Heart right ventricle (tissue), 16 donors: ENCODE data around the gene MUSTN1. TPM values are rescaled to one million over a fixed set of nuclear protein-coding genes. Genes with fewer than 3 reads are reported as not detected.

Source experiments
- ATAC-seq, 8 donors: fragments of 200-7000 bp; cut with Tn5 transposase; one replicate each; pipeline ENCODE4 v1.9.1; 2020; ENCODE audit warnings: mild to moderate bottlenecking in 8 of 8, moderate library complexity in 8 of 8, moderate number of reproducible peaks in 1 of 8
- DNase-seq, 2 donors: peaks; one replicate each; pipeline ENCODE4 v3.0.0-alpha.2; 2020
- H3K27ac ChIP-seq, 10 donors: fragments of 200-600 bp; sonication (generic) in 2 of 10; one replicate each; pipeline versions ENCODE4 v1.5.0 to v1.8.0; 2020 to 2022; ENCODE audit warnings: mild to moderate bottlenecking in 3 of 10
- H3K27me3 ChIP-seq, 7 donors: fragments of 200-600 bp; one replicate each; pipeline ENCODE4 v1.8.0; 2021 to 2022; ENCODE audit warnings: mild to moderate bottlenecking in 2 of 7
- H3K36me3 ChIP-seq, 9 donors: fragments of 200-600 bp; sonication (generic) in 1 of 9; one replicate each; pipeline versions ENCODE4 v1.5.0 to v1.8.0; 2020 to 2022; ENCODE audit warnings: mild to moderate bottlenecking in 2 of 9
- H3K4me1 ChIP-seq, 9 donors: fragments of 200-600 bp; sonication (generic) in 1 of 9; one replicate each; pipeline versions ENCODE4 v1.5.0 to v1.8.0; 2020 to 2022; ENCODE audit warnings: mild to moderate bottlenecking in 4 of 9
- H3K4me3 ChIP-seq, 10 donors: fragments of 200-600 bp; sonication (generic) in 2 of 10; one replicate each; pipeline versions ENCODE4 v1.5.0 to v1.8.0; 2020 to 2022; ENCODE audit warnings: mild to moderate bottlenecking in 7 of 10, moderate library complexity in 2 of 10
- H3K9me3 ChIP-seq, 11 donors: fragments of 200-600 bp in 10 of 11; sonication (generic) in 2 of 11; one replicate each; pipeline versions ENCODE4 v1.5.0 to v1.8.0; 2013 to 2022; ENCODE audit warnings: mild to moderate bottlenecking in 2 of 11, control low read depth in 1 of 11, moderate library complexity in 1 of 11
- CTCF ChIP-seq, 9 donors: fragments of 200-600 bp; sonication (generic) in 2 of 9; IDR thresholded peaks; one replicate each; pipeline versions ENCODE4 v1.5.0 to v1.8.0; 2021 to 2022; ENCODE audit warnings: antibody characterized with exemption in 9 of 9, mild to moderate bottlenecking in 5 of 9, moderate library complexity in 1 of 9
- WGBS, 2 donors: extraction: QIAGEN DNeasy Blood & Tissue Kit; methylation state at CpG; one replicate each; pipeline ENCODE4 v1.1.7; 2013; ENCODE audit warnings: inconsistent platforms in 1 of 2; 5-methylcytosine and 5-hydroxymethylcytosine counted together
- intact Hi-C, 10 donors: fragments of 100-400 bp; cut with DNase I; formaldehyde crosslinking; loops; one replicate each; pipeline versions ENCODE4 v1.11.1 to v1.14.2; 2022
- polyA plus RNA-seq, 2 donors: library from polyadenylated mRNA; stranded (reverse); fragments of 200-250 nt; gene quantifications; one replicate each; pipeline ENCODE4 v1.2.3, GENCODE V29; 2013
- total RNA-seq, 10 donors: library from RNA; stranded (reverse); fragmentation: NEBNext Ultra II Directional in 3 of 10; extraction: Animal tissue kit (Norgen Biotek cat#: 25700) in 3 of 10; gene quantifications; one replicate each; pipeline versions ENCODE4 v1.2.1 to v1.2.4, GENCODE V29; 2021 to 2023
- donor health status: Arrhythmogenic right ventricular cardiomyopathy.
- donor health status: ischemic (EF 13 %, LVEDD 7.1; RV severe dilation, severe dysfunction).
- donor health status: healthy with polysubstance abuse.
- donor health status: DM: no; HTN: yes; CAD: no.
- donor health status: DM: no; HTN: no; CAD: no.
- donor health status: ischemic (EF 25% LVEDD 6.9; RV normal size, moderate dysfunction).
- donor health status: ischemic (EF 25% LVEDD 5.7; RV mildly dilated, moderate dysfunction).
- donor health status: healthy.
- donor health status: DM: yes; HTN: yes; CAD: no.
- donor health status: Ischemic cardiomyopathy.
- donor health status: ischemic (EF 35%, LVEDD 5.7; RV mildly dilated, moderate dysfunction).
- donor health status: nonischemic (EF 11% LVEDD 7.7; RV severe dilation, severe dysfunction).
- donor health status: DM: yes; HTN: yes; CAD: no.
- donor health status: PGD.
- donor health status: ischemic (EF 29% LVEDD 5.4; RV normal size, mild dysfunction).
- donor health status: nonischemic (EF 23%, LVEDD 6.1; RV moderate dilation, normal function).

Gene MUSTN1
- total and polyA plus RNA-seq, 12 donors = 13.0 to 182 (median 40.4) TPM

GRCh38 chr3:52880047-52880446 lies 45.2 kb upstream of the MUSTN1 start:
- TF ChIP-seq CTCF (IDR thresholded peaks at IDR 0.05) = no peak
- 91 to 92% methylated on average over 5 of the region's 5 CpGs for WGBS, 2 donors

GRCh38 chr3:52879581-52879980 lies 44.8 kb upstream of the MUSTN1 start:
- Histone ChIP-seq H3K4me1 (peaks cover 0 to 8% (median 0%) of the 10 kb centered on the region in 9 donors), H3K27ac (no peak overlapping the region), H3K9me3 (no peaks in the 10 kb centered on the region), H3K27me3 (no peaks in the 10 kb centered on the region), H3K36me3 (peaks cover 0 to 17% (median 0%) of the 10 kb centered on the region in 9 donors), H3K4me3 (no peak overlapping the region)
- ATAC-seq = no peak
- TF ChIP-seq CTCF (IDR thresholded peaks at IDR 0.05) = no peak
- 95% methylated on average over 4 of the region's 4 CpGs for WGBS, 2 donors
- intact Hi-C loops = no loop called here
- DNase-seq = no peak

More at GRCh38 chr3:52880047-52880446, 45.2 kb upstream of the MUSTN1 start:
- no peaks in the 10 kb centered on the region for H3K9me3 ChIP-seq
- H3K27ac ChIP-seq = no peak overlapping the region
- no peak for ATAC-seq
- no peak for DNase-seq
- H3K27me3 ChIP-seq = no peaks in the 10 kb centered on the region
- peaks cover 0 to 3% (median 0%) of the 10 kb centered on the region in 9 donors for H3K4me1 ChIP-seq
- intact Hi-C loops = loop anchor here in 1 of 10 donors (10.0 kb wide), 1 partner anchor 115 kb away; no protein-coding TSS in a partner anchor
- H3K36me3 ChIP-seq = peaks cover 0 to 17% (median 0%) of the 10 kb centered on the region in 9 donors
- no peak overlapping the region for H3K4me3 ChIP-seq

- ATAC-seq = no peak
- intact Hi-C loops = no loop called here
- Histone ChIP-seq H3K27me3 (no peaks in the 10 kb centered on the region), H3K36me3 (peaks cover 0 to 17% (median 0%) of the 10 kb centered on the region in 9 donors), H3K4me3 (no peak overlapping the region), H3K27ac (no peak overlapping the region), H3K4me1 (peaks cover 0 to 12% (median 0%) of the 10 kb centered on the region in 9 donors), H3K9me3 (no peaks in the 10 kb centered on the region)
- no peak for TF ChIP-seq CTCF (IDR thresholded peaks at IDR 0.05)
- DNase-seq = no peak
- WGBS, 2 donors = 92 to 94% methylated on average over 4 of the region's 4 CpGs
Measured at GRCh38 chr3:52879090-52879489, 44.3 kb upstream of the MUSTN1 start.

GRCh38 chr3:52877085-52877484 lies 42.3 kb upstream of the MUSTN1 start:
- 96 to 100% methylated on average over 3 of the region's 3 CpGs for WGBS, 2 donors
- H3K4me3 ChIP-seq = no peak overlapping the region
- H3K9me3 ChIP-seq = no peaks in the 10 kb centered on the region
- H3K27ac ChIP-seq = no peak overlapping the region
- peaks cover 0 to 17% (median 0%) of the 10 kb centered on the region in 9 donors for H3K36me3 ChIP-seq
- no peak for ATAC-seq
- intact Hi-C loops = no loop called here
- no peaks in the 10 kb centered on the region for H3K27me3 ChIP-seq
- peaks cover 0 to 20% (median 0%) of the 10 kb centered on the region in 9 donors for H3K4me1 ChIP-seq
- TF ChIP-seq CTCF (IDR thresholded peaks at IDR 0.05) = no peak
- no peak for DNase-seq
